Keratinocyte (primary cell): ENCODE data around the gene EXOC8. TPM values are rescaled to one million over a fixed set of nuclear protein-coding genes. Genes with fewer than 3 reads are reported as not detected.

Experiments
- DNase-seq: peaks from one replicate; pipeline ENCODE4 v3.0.0-alpha.2; 2011; ENCODE audit warnings: low read depth, missing footprints, low spot score
- FAIRE-seq: peaks from 2 replicates; lab custom pipeline; 2011; peaks lifted over from hg19 to GRCh38; lab: Jason Lieb, UNC
- H2AFZ ChIP-seq: 2 replicates; pipeline ENCODE4 v1.6.0; 2012; ENCODE audit warnings: low read length, control low read depth, inconsistent platforms; ENCODE audit not compliant: control insufficient read depth
- H3K27ac ChIP-seq: 2 replicates; pipeline ENCODE4 v1.5.1; 2011; ENCODE audit warnings: low read length; ENCODE audit not compliant: control insufficient read depth, insufficient read depth
- H3K27me3 ChIP-seq: 3 replicates; pipeline ENCODE4 v1.6.0; 2011; ENCODE audit warnings: low read length; ENCODE audit not compliant: control insufficient read depth, insufficient read depth; ENCODE audit errors: extremely low read depth
- H3K36me3 ChIP-seq, 2 experiments: 2 replicates in 1 of 2; 3 replicates in 1 of 2; pipeline ENCODE4 v1.5.1; 2011; ENCODE audit warnings: low read length in 2 of 2, mild to moderate bottlenecking in 1 of 2; ENCODE audit not compliant: control insufficient read depth in 2 of 2, insufficient read depth in 2 of 2; ENCODE audit errors: extremely low read depth in 1 of 2
- H3K4me1 ChIP-seq: 3 replicates; pipeline ENCODE4 v1.5.1; 2011; ENCODE audit warnings: low read length; ENCODE audit not compliant: control insufficient read depth, insufficient read depth; ENCODE audit errors: extremely low read depth
- H3K4me2 ChIP-seq: 3 replicates; pipeline ENCODE4 v1.6.0; 2011; ENCODE audit warnings: low read depth, low read length; ENCODE audit not compliant: control insufficient read depth, insufficient read depth; ENCODE audit errors: extremely low read depth
- H3K4me3 ChIP-seq, 3 experiments: fragments of 200-600 bp in 1 of 3; sonication (generic) in 1 of 3; 2 replicates in 2 of 3; 3 replicates in 1 of 3; pipeline ENCODE4 v1.5.1; 2011 to 2016; ENCODE audit warnings: low read length in 3 of 3, mild to moderate bottlenecking in 3 of 3, control low read depth in 2 of 3, inconsistent platforms in 1 of 3, low read depth in 1 of 3, mixed read lengths in 1 of 3, mixed run types in 1 of 3, moderate library complexity in 1 of 3; ENCODE audit not compliant: control insufficient read depth in 2 of 3, insufficient read depth in 2 of 3; ENCODE audit errors: extremely low read depth in 1 of 3
- H3K79me2 ChIP-seq: 2 replicates; pipeline ENCODE4 v1.6.0; 2012; ENCODE audit warnings: low read length; ENCODE audit not compliant: control insufficient read depth, insufficient read depth
- H3K9ac ChIP-seq: 3 replicates; pipeline ENCODE4 v1.6.0; 2011; ENCODE audit warnings: low read length; ENCODE audit not compliant: control insufficient read depth, insufficient read depth; ENCODE audit errors: extremely low read depth
- H3K9me1 ChIP-seq: 3 replicates; pipeline ENCODE4 v1.6.0; 2011; ENCODE audit warnings: low read length; ENCODE audit not compliant: control insufficient read depth, insufficient read depth; ENCODE audit errors: extremely low read depth
- H3K9me3 ChIP-seq: 2 replicates; pipeline ENCODE4 v1.5.1; 2012; ENCODE audit warnings: low read depth, low read length; ENCODE audit not compliant: control insufficient read depth
- H4K20me1 ChIP-seq: 3 replicates; pipeline ENCODE4 v1.6.0; 2011; ENCODE audit warnings: low read length; ENCODE audit not compliant: control insufficient read depth, insufficient read depth; ENCODE audit errors: extremely low read depth
- CTCF ChIP-seq, 3 experiments: IDR thresholded peaks in 1 of 3; conservative IDR thresholded peaks in 1 of 3; optimal IDR thresholded peaks in 1 of 3; 2 replicates in 2 of 3; 3 replicates in 1 of 3; pipeline versions ENCODE3 to v1.5.1; 2011; ENCODE audit warnings: low read length in 3 of 3, mild to moderate bottlenecking in 3 of 3, moderate library complexity in 2 of 3, control low read depth in 1 of 3, inconsistent platforms in 1 of 3; ENCODE audit not compliant: insufficient read depth in 2 of 3; ENCODE audit errors: extremely low read depth in 1 of 3
- EZH2 ChIP-seq: IDR thresholded peaks from one replicate; pipeline ENCODE4 v1.6.1; 2012; ENCODE audit warnings: inconsistent platforms, mild to moderate bottlenecking, low read length, moderate library complexity
- dilution Hi-C: fragments of 300-500 bp; cut with MboI; formaldehyde crosslinking; loops from one replicate; pipeline ENCODE4 v1.7.0; 2020; ENCODE audit warnings: low sequenced_read_pairs; ENCODE audit not compliant: extremely low pct_ligation_motif_present
- polyA plus RNA-seq, 5 experiments: library from polyadenylated mRNA; depleted of rRNA in 3 of 5; stranded (reverse) in 3 of 5; stranded (forward) in 1 of 5; unstranded in 1 of 5; fragments of >200 nt; gene quantifications; 1 replicate in 1 of 5; 2 replicates in 3 of 5; 3 replicates in 1 of 5; pipeline versions ENCODE4 v1.2.1 to v1.2.3, GENCODE V29; 2011 to 2012; ENCODE audit warnings: missing spikeins in 2 of 5, low read depth in 1 of 5, low replicate concordance in 1 of 5

Gene EXOC8
- polyA plus RNA-seq, 1 donor (not counting 4 experiments of a cell fraction or from before 2014, with no cell fraction given): 6.9 TPM

- Histone ChIP-seq H3K9me3 (no peaks in the 10 kb centered on the region), H3K27ac (no peak overlapping the region), H3K79me2 (no peaks in the 10 kb centered on the region), H2AFZ (no peak overlapping the region), H3K4me3 (no peak overlapping the region), H4K20me1 (no peaks in the 10 kb centered on the region), H3K4me1 (peaks cover 7% of the 10 kb centered on the region), H3K27me3 (no peaks in the 10 kb centered on the region), H3K4me2 (no peak overlapping the region), H3K36me3 (peaks cover 8 to 10% of the 10 kb centered on the region in 2 experiments), H3K9ac (no peak overlapping the region), H3K9me1 (no peaks in the 10 kb centered on the region)
- FAIRE-seq (no peak), DNase-seq (no peak)
- TF ChIP-seq EZH2 (no peak), CTCF (optimal IDR thresholded peaks at IDR 0.05 in 1 of 3, IDR thresholded peaks at IDR 0.05 in 1 of 3, conservative IDR thresholded peaks at IDR 0.05 in 1 of 3; ENCODE audit: extremely low read depth in 1 of 3, insufficient read depth in 2 of 3, low read length in 3 of 3) (no peak)
- dilution Hi-C loops: no loop called here
Observed at GRCh38 chr1:231357187-231357772, 19.6 kb upstream of the EXOC8 start.

GRCh38 chr1:231355171-231355570 lies 17.5 kb upstream of the EXOC8 start:
- no peak overlapping the region for H3K4me3 ChIP-seq
- no peak overlapping the region for H3K4me2 ChIP-seq
- H3K9me1 ChIP-seq: no peaks in the 10 kb centered on the region
- H4K20me1 ChIP-seq: no peaks in the 10 kb centered on the region
- H3K79me2 ChIP-seq: no peaks in the 10 kb centered on the region
- no peaks in the 10 kb centered on the region for H3K9me3 ChIP-seq
- FAIRE-seq: no peak
- peaks cover 11 to 12% of the 10 kb centered on the region in 2 experiments for H3K36me3 ChIP-seq
- no peak overlapping the region for H2AFZ ChIP-seq
- H3K4me1 ChIP-seq: peaks cover 7% of the 10 kb centered on the region
- TF ChIP-seq CTCF (optimal IDR thresholded peaks at IDR 0.05 in 1 of 3, IDR thresholded peaks at IDR 0.05 in 1 of 3, conservative IDR thresholded peaks at IDR 0.05 in 1 of 3; ENCODE audit: extremely low read depth in 1 of 3, insufficient read depth in 2 of 3, low read length in 3 of 3): no peak
- TF ChIP-seq EZH2: no peak
- dilution Hi-C loops: no loop called here
- H3K9ac ChIP-seq: no peak overlapping the region
- H3K27ac ChIP-seq: no peak overlapping the region
- DNase-seq: no peak
- H3K27me3 ChIP-seq: no peaks in the 10 kb centered on the region
